HCT116 (cell line): Measurements from ENCODE around the gene MOV10. TPM values are rescaled to one million over a fixed set of nuclear protein-coding genes. Genes with fewer than 3 reads are reported as not detected.

Experiments
- ATAC-seq: fragments of 200-7000 bp; cut with Tn5 transposase; 2 replicates; pipeline ENCODE4 v1.9.1; 2020; ENCODE audit warnings: mild to moderate bottlenecking, moderate library complexity
- BruUV-seq: library from RNA; stranded (reverse); fragments of 400-500 nt; replicated peaks from 2 replicates; lab custom pipeline; 2021; lab: Mats Ljungman, UMichigan
- CTCF ChIA-PET: fragments of 300-600 bp; sonication (Branson Sonifier 250); formaldehyde crosslinking; loops from one replicate; lab custom pipeline; 2021; ENCODE audit warnings: antibody characterized with exemption; lab: Charles Lee
- POLR2A ChIA-PET: fragments of 300-600, 350-600 bp; sonication (Branson Sonifier 250); formaldehyde crosslinking; loops from one replicate; lab custom pipeline; 2021; ENCODE audit warnings: antibody characterized with exemption; lab: Charles Lee
- RAD21 ChIA-PET, 2 experiments: fragments of 300-600 bp; sonication (Branson Sonifier 250); formaldehyde crosslinking; loops; one replicate each; lab custom pipeline; 2023; ENCODE audit warnings: low total read pairs in 2 of 2; ENCODE audit not compliant: uncharacterized antibody in 2 of 2, unreplicated experiment in 2 of 2, low non-redundant PET in 1 of 2; lab: Charles Lee
- DNase-seq: peaks from one replicate; pipeline ENCODE4 v3.0.0-alpha.2; 2010; ENCODE audit warnings: low read depth, low spot score
- H2AFZ ChIP-seq: fragments of 200-600 bp; shearing (Covaris generic), sonication (generic); 2 replicates; pipeline ENCODE4 v1.6.1; 2017; ENCODE audit warnings: low read depth, mixed run types, mixed read lengths, antibody characterized with exemption, low read length; ENCODE audit not compliant: poor library complexity, severe bottlenecking
- H3K27ac ChIP-seq: 2 replicates; pipeline ENCODE4 v1.5.1; 2012; ENCODE audit warnings: low read depth, low read length
- H3K27me3 ChIP-seq: fragments of 200-600 bp; sonication (generic); 2 replicates; pipeline ENCODE4 v1.6.1; 2016; ENCODE audit warnings: mixed run types, low read length, mixed read lengths; ENCODE audit not compliant: insufficient read depth
- H3K36me3 ChIP-seq, 2 experiments: fragments of 200-500 bp in 1 of 2; fragments of 200-600 bp in 1 of 2; sonication (Bioruptor generic) in 1 of 2; sonication (generic) in 1 of 2; 2 replicates each; pipeline versions ENCODE4 v1.5.1 to v1.6.1; 2014 to 2016; ENCODE audit warnings: low read length in 2 of 2, inconsistent platforms in 1 of 2, mixed read lengths in 1 of 2, mixed run types in 1 of 2; ENCODE audit not compliant: insufficient read depth in 2 of 2, control insufficient read depth in 1 of 2
- H3K4me1 ChIP-seq, 2 experiments: fragments of 200-600 bp in 1 of 2; sonication (generic) in 1 of 2; 2 replicates each; pipeline versions ENCODE4 v1.5.1 to v1.6.1; 2012 to 2017; ENCODE audit warnings: low read length in 2 of 2, inconsistent platforms in 1 of 2, mild to moderate bottlenecking in 1 of 2, mixed read lengths in 1 of 2, mixed run types in 1 of 2, moderate library complexity in 1 of 2; ENCODE audit not compliant: insufficient read depth in 2 of 2, control insufficient read depth in 1 of 2
- H3K4me2 ChIP-seq: fragments of 200-600 bp; sonication (generic); 2 replicates; pipeline ENCODE4 v1.6.1; 2017; ENCODE audit warnings: mixed run types, low read length, mixed read lengths
- H3K4me3 ChIP-seq, 2 experiments: fragments of 200-600 bp in 1 of 2; sonication (generic) in 1 of 2; replicated peaks in 1 of 2; 2 replicates each; pipeline ENCODE4 v1.5.1; 2011 to 2016; ENCODE audit warnings: low read length in 2 of 2, control low read depth in 1 of 2, low read depth in 1 of 2, mild to moderate bottlenecking in 1 of 2, mixed read lengths in 1 of 2, mixed run types in 1 of 2
- H3K79me2 ChIP-seq: fragments of 200-600 bp; sonication (generic); 2 replicates; pipeline ENCODE4 v1.6.1; 2017; ENCODE audit warnings: mild to moderate bottlenecking, mixed run types, low read length, moderate library complexity, mixed read lengths; ENCODE audit not compliant: insufficient read depth
- H3K9ac ChIP-seq: fragments of 200-600 bp; sonication (generic); 2 replicates; pipeline ENCODE4 v1.6.1; 2016; ENCODE audit warnings: low read length, mixed read lengths
- H3K9me2 ChIP-seq: fragments of 200-600 bp; sonication (generic), shearing (Covaris generic); 2 replicates; pipeline ENCODE4 v1.6.1; 2017; ENCODE audit warnings: mixed run types, mild to moderate bottlenecking, moderate library complexity; ENCODE audit not compliant: insufficient read depth
- H3K9me3 ChIP-seq, 2 experiments: fragments of 200-500 bp in 1 of 2; fragments of 200-600 bp in 1 of 2; sonication (Bioruptor generic) in 1 of 2; sonication (generic) in 1 of 2; 2 replicates each; pipeline ENCODE4 v1.6.1; 2014 to 2017; ENCODE audit warnings: low read length in 2 of 2, mixed read lengths in 2 of 2, inconsistent platforms in 1 of 2, low read depth in 1 of 2, mild to moderate bottlenecking in 1 of 2, mixed run types in 1 of 2, moderate library complexity in 1 of 2; ENCODE audit not compliant: control insufficient read depth in 1 of 2, insufficient read depth in 1 of 2
- H4K20me1 ChIP-seq: fragments of 200-600 bp; sonication (generic), shearing (Covaris generic); 2 replicates; pipeline ENCODE4 v1.6.1; 2017; ENCODE audit warnings: mixed run types, mild to moderate bottlenecking, moderate library complexity; ENCODE audit not compliant: insufficient read depth
- EGR1 ChIP-seq: IDR thresholded peaks from 2 replicates; pipeline ENCODE4 v1.6.1; 2012; ENCODE audit warnings: low read depth
- JUND ChIP-seq: IDR thresholded peaks from 2 replicates; pipeline ENCODE4 v1.6.1; 2012
- MAX ChIP-seq: IDR thresholded peaks from 2 replicates; pipeline ENCODE4 v1.6.1; 2012
- TCF7L2 ChIP-seq: IDR thresholded peaks from 2 replicates; pipeline ENCODE4 v1.7.0; 2011; ENCODE audit warnings: borderline replicate concordance, inconsistent platforms; ENCODE audit not compliant: insufficient read depth, insufficient read length; ENCODE audit errors: extremely low read depth
- ZNF274 ChIP-seq: fragments of 200-500 bp; sonication (Bioruptor generic); IDR thresholded peaks from 2 replicates; pipeline ENCODE4 v1.6.1; 2014; ENCODE audit warnings: mild to moderate bottlenecking, low read depth, low read length, inconsistent platforms
- intact Hi-C: fragments of 100-400 bp; cut with micrococcal nuclease; formaldehyde crosslinking; loops from 2 replicates; pipeline ENCODE4 v1.10.0; 2022
- total RNA-seq: library from RNA; stranded (reverse); gene quantifications from one replicate; pipeline ENCODE4 v1.2.1, GENCODE V29; 2021; ENCODE audit not compliant: unreplicated experiment

MOV10 gene
- total RNA-seq, 1 experiment from 2014 or later = 109 TPM

- intact Hi-C loops = no loop called here
- TF ChIP-seq TCF7L2 = no peak
- no peak for TF ChIP-seq JUND
- no peak for TF ChIP-seq ZNF274
- TF ChIP-seq MAX = no peak
- no peak for TF ChIP-seq EGR1
Measured at GRCh38 chr1:112713466-112714312, 39.2 kb downstream of the MOV10 start.

More at GRCh38 chr1:112713466-112714312, 39.2 kb downstream of the MOV10 start:
- Histone ChIP-seq H3K79me2 (no peaks in the 10 kb centered on the region), H3K9me3 (no peaks in the 10 kb centered on the region), H3K9me2 (no peaks in the 10 kb centered on the region), H3K36me3 (no peaks in the 10 kb centered on the region), H3K27me3 (no peaks in the 10 kb centered on the region), H3K27ac (no peak overlapping the region; the same call in 1 of the 2 replicates), H4K20me1 (no peaks in the 10 kb centered on the region), H2AFZ (no peak overlapping the region), H3K4me1 (peaks cover 18 to 33% of the 10 kb centered on the region in 2 experiments), H3K9ac (peak overlapping the region; percentile 72), H3K4me3 (peak overlapping the region; percentile 58 to 75), H3K4me2 (peak overlapping the region; percentile 99)
- POLR2A ChIA-PET = interaction anchor here (2.1 kb wide), 1 partner anchor 9 kb away, joined by 6 read pairs; no protein-coding TSS in a partner anchor
- BruUV-seq = no TSS peak
- RAD21 ChIA-PET = interaction anchor here in 1 of 2 experiments (1.2 kb wide), 1 partner anchor 322 kb away, joined by 3 read pairs; no protein-coding TSS in a partner anchor
- CTCF ChIA-PET = interaction anchor here (3.1 to 4.3 kb wide), 2 partner anchors 91 to 322 kb away, joined by 22 to 114 read pairs; no protein-coding TSS in a partner anchor
- DNase-seq = no peak
- ATAC-seq = no peak
